GM18861 (cell line): ENCODE results near the gene CCBE1.
A peak's percentile ranks its signal among the peaks of the same experiment; 100 is the strongest.
"Not testable (repeated sequence)": the region's sequence is repeated elsewhere in the genome, so short reads cannot be mapped to it uniquely, and the experiment has no call there.

Experiments
- ATAC-seq: cut with Tn5 transposase; IDR thresholded peaks from one replicate; pipeline ENCODE4 v1.9.1; 2021; ENCODE audit not compliant: unreplicated experiment

The CCBE1 gene

GRCh38 chr18:59697236-59697932 is at the start of gene CCBE1:
TSS of gene CCBE1 (minus strand) at chr18:59697423.
- ATAC-seq = peak; percentile 52

- no peak for ATAC-seq
These were observed 47.1 kb upstream of the CCBE1 start for GRCh38 chr18:59744271-59744721.

DNA sequence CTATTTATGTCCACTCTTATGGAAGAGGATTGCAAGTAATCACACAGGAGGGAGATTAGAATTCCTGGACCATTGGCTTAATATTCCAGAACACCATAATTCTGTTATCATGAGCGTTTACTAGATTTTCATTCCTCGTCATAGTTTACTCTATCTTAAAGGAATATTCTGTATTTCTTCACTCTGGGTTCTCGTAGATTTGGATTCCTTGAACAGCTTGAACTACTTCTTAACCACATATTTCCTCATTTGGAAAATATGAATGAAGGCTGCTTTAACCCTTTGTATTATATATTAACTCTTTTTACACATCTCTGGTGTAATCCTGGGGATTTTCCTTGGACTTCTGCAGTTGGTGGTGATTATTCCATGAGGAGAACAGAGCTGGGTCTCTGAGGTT is 46.3 kb upstream of the CCBE1 start:
- no peak for ATAC-seq

DNA sequence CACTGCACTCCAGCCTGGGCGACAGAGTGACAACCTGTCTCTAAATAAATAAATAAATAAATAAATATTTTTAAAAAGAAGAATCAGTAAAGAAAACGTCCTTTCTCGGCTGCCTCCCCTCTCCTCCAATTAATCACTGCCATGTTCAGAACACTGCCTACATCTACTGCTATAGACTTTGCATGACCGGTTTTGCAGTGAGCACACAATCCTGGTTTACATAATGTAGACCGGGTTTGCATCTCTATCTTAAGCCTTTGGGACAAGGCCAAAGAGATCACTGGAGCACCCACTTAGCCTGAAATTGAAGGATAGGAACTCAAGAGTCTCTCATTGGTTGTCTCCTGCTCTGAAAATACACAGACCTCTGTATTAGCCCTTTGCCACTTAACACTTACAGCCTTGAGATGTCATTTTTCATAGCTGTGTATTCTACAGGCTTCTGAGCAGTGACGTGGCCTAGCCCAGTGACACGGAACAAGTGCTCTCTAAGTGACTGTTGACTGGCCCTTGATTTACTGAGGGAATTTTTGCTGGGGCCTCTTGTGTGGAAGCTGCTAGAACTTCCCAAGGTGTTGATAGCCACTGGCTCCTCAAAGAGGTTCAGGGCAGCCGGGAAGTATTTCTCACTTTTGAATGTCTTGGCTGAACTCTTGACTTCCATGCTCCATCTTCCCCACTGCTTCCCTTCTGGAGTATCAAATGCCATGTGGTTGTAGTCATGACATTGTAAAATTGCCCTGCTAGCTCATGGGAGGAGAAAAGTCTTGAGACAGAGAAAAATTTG is 45.3 kb upstream of the CCBE1 start:
- no peak for ATAC-seq

- ATAC-seq = no peak
These were observed 42.9 kb upstream of the CCBE1 start for GRCh38 chr18:59740141-59740540.

GRCh38 chr18:59737776-59738300 is 40.6 kb upstream of the CCBE1 start:
- no peak for ATAC-seq

DNA sequence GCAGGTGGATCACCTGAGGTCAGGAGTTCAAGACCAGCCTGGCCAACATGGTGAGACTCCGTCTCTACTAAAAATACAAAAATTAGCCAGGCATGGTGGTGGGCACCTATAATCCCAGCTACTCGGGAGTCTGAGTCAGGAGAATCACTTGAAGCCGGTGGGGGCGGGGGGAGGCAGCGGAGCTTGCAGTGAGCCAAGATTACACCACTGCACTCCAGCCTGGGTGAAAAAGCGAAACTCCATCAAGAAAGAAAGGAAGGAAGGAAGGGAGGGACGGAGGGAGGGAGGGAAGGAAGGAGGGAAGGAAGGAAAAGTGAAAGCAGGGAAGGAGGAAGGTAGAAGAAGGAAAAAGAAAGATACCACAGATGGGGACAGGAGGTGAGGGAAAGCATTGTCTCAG is 40.1 kb upstream of the CCBE1 start:
- ATAC-seq = not testable (repeated sequence)

- ATAC-seq = no peak
These were observed 38.8 kb upstream of the CCBE1 start for GRCh38 chr18:59736061-59736460.

DNA sequence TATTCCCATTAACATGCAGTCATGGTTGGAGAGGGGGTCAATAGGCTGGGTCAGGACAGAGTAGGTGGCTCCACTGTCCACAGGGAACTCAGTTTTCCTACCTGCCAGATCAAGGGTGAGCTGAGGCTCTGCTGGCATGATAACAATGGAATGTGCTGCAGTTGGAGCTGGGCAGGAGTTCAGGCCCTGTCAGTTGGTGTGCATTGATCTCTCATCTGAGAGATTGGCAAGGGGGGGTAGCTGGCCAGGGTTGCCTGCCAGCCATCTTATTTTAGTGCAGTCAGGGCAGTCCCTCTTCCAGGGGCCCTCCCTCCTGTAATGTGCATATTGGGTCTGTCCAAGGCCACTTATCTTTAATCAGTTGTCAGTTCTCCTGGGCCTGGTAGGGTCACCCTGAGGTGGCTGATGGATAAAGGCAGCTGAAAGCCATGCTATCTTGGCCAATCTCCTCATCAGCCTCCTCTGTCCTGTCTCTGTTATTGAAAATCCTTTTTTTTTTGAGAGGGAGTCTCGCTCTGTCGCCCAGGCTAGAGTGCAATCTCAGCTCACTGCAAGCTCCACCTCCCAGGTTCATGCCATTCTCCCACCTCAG is 38.1 kb upstream of the CCBE1 start:
- no peak for ATAC-seq

DNA sequence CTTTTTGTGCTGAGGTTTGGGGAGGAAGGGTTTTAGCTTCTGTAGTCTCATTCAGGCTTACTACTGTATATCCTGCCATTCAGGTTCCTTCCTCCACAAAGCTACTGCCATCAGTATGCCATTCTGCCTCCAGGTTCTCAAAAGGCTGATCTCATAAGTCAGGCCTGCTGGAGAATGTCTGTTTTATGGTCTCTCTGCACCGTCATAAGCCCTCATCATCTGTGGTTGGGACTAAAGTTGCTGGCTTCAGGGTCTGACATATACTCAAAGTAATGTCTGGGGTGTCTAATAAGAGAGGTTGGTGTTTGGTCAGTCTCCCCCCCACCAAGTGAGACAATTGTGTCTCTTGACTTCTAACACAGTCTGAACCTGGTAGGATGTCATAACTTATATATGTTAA is 36.2 kb upstream of the CCBE1 start:
- no peak for ATAC-seq

GRCh38 chr18:59730896-59731295 is 33.7 kb upstream of the CCBE1 start:
- no peak for ATAC-seq

DNA sequence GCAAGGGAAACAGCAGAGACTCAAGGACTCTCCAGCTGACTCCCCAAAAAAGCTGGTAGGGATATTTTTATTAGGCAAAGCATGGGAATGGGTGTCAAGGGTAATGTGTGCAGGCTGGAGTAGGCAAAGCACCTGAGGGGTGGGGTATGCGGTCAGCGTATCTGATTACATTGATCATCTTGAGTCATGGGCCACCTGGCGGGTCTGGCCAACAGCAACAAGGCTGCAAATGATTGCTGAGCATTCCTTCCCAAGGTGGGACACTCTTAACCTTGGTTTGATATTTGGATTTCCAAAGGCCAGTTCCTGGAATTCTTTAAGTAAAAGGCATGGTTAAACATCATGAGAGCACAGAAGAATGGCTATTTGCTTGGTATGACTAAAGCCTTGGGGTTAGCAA is 32.6 kb upstream of the CCBE1 start:
- no peak for ATAC-seq

DNA sequence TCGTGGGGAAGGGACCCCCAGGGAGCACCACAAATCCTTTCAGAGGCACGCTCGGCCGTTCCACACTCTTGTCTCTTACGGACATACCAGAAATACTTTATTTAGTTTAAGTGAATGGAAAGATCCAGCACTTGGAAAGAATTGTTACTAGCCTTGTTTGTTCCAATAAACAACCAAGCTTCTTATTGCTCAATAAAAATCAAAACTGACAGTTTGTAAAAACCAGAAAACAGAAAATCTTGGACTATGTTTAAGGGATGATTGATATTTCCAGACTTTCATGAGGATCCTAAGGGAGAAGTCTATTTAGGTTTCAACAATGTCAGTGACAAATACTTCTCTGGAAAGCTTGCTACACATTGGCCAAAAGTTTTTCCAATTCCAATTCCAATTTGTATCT is 31.6 kb upstream of the CCBE1 start:
- ATAC-seq = no peak

DNA sequence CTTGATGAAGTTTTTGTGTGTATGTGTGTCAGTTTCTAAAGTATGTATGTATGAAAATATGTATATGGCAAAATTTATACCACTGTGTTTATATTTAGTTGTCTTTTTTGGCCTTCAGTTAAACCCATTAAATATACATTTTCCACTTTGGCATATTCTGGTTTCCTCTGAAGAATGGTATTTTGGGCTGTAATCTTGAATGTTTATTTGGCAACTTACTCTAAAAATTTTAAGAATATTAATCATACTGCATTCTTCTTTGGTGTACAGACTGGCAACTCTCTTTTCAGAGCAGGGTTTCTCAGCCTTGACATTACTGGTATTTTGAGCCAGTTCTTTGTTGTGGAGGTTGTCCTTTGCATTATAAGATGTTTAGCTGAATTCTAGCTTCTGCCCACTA is 27.9 kb upstream of the CCBE1 start:
- no peak for ATAC-seq

DNA sequence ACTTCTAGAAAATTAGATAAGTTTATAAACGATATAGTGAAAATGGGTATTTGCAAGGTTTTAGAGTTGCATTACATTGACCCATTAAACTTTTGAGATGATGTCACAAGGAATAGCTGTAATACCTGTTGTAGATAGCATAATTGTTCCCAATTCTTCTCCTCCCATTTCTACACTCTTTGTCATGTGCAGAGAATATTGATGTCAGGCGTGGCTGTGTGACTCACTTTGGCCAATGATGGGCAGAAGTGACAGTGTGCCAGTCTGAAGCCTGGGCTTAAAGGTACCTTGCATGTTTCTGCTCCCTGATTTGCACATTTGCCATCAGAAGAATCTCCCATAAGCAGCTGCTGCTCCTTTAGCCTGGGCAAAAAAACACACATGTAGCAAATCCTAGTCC is 26.9 kb upstream of the CCBE1 start:
- no peak for ATAC-seq

DNA sequence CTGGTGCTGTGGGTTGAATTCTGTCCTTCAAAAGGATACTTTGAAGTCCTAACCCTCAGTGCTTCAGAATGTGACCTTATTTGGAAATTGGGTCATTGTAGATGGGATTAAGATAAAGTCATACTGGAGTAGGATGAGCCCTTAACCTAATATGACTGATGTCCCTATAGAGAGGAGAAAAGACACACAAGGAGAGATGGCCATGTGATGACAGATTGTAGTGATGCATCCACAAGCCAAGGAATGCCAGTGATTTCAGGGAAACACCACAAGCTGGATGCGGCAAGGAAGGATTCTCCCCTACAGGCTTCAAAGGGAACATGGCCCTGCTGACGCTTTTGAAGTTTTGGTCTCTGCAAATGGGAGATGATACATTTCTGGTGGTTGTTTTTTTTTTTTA is 24.7 kb upstream of the CCBE1 start:
- ATAC-seq = no peak

DNA sequence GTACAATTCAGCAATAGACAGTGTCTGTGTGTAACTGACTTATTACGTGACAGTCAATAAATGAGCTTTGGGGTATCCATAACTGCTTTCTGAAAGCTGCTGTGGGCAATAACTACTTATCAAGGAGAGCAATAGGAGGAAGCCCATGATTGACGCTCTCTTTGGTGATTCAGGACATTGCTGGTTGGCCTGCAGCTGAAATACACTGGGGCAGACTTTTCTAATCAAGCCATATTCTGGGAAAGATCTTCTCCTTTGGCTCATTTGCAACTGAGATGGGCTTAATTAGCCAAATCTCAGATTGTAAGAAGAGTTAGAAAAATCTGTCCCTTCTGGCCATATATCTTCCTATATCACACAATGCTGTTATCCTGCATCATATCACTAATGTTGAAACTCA is 24.0 kb upstream of the CCBE1 start:
- ATAC-seq = no peak

DNA sequence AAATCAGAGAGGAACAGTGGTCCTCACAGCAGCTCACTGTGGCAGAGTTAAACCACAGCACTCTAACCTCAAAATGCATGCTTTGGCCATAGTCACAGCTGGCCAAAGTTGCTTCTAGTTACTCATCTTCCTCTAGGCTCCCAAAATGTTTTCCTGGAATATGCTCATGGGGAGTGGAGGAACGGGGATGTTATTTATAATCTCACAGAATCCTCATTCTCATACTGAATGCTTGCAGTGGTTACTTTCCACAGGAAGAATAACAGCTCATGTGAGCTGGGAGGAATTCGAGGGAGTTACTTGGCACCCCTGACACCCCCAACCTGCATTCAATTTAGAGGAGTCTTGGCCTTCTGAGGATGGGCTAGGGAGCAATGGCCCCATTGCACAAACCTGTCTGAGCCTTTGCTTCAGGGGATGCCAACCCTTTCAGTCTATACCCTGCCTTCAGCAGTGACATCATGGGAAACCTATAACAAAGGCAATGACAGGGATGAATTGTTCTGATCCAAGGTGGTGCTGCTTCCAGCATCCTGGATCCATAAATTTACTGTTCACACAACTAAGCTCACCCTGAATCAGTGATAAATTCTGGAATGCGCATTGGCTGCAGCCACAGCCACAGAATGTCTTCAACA is 22.4 kb upstream of the CCBE1 start:
- no peak for ATAC-seq

DNA sequence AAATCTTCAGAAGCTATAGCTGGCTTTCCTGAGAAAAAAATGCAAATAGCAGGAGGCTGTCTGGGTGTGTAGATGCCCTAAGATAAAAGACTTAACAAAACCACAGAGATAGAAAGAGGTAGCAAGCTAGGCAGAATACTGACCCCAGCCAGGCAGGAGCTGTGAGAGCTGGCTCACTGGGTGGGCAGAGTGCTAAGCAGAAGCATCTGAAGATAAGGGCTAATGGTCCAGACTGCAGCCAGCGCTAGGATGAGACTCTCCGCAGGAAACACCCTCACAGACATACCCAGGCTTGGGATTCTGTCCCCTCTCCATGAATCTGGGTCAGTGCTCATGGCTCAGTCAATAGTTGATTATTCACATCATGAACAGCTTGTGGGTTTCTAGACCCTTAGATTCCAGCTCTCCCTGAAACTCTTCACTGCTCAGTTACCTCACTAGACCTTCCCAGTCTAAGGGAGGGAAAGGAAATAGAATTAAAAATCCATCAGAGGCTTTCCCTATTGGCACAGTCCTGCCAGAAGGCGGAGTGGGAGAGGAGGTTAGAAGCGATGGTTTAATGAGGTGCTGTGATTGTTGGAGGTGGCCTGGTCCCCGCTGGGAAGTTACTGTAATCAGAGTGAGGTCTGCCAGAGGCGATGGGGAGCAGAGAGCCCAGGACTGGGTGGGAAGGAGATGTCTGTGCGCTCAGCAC is 21.4 kb upstream of the CCBE1 start:
- ATAC-seq = no peak

- no peak for ATAC-seq
These were observed 20.9 kb upstream of the CCBE1 start for GRCh38 chr18:59718108-59718463.

DNA sequence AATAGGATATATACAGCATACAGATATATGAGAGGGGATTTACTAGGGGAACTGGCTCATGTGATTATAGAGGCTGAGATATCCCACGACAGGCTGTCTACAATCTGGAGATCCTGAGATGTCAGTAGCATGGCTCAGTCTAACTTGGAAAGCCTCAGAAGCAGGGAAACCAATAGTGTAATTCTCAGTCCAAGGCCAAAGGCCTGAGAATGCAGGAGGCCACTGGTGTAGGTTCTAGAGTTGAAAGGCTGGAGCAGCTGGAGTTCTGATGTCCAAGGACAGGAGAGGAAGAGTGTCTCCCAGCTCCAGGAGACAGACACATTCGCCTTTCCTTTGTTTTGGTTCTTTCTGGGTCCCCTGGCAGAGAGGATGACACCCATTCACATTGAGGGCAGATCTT is 20.1 kb upstream of the CCBE1 start:
- ATAC-seq = no peak
